OCI-LY1 (cell line): ENCODE data around the gene UPK1B.

Source experiments
- H2AFZ ChIP-seq: fragments of 200-600 bp; sonication (generic), shearing (Covaris generic); 2 replicates; pipeline ENCODE4 v1.6.0; 2014; ENCODE audit warnings: antibody characterized with exemption, mild to moderate bottlenecking, low read length
- H3F3A ChIP-seq: fragments of 200-600 bp; sonication (generic), shearing (Covaris generic); 2 replicates; pipeline ENCODE4 v1.6.0; 2014; ENCODE audit warnings: mild to moderate bottlenecking, antibody characterized with exemption, low read length, moderate library complexity; ENCODE audit not compliant: insufficient read depth
- H3K27ac ChIP-seq: fragments of 200-600 bp; sonication (generic); 2 replicates; pipeline ENCODE4 v1.5.1; 2014; ENCODE audit warnings: low read length, mixed run types, mild to moderate bottlenecking, low read depth; ENCODE audit not compliant: poor library complexity, severe bottlenecking
- H3K27me3 ChIP-seq: fragments of 200-600 bp; sonication (generic); 2 replicates; pipeline ENCODE4 v1.6.0; 2014; ENCODE audit warnings: antibody characterized with exemption, mild to moderate bottlenecking, low read length, moderate library complexity; ENCODE audit not compliant: insufficient read depth
- H3K36me3 ChIP-seq: fragments of 200-600 bp; sonication (generic); 2 replicates; pipeline ENCODE4 v1.6.1; 2014; ENCODE audit warnings: mild to moderate bottlenecking, antibody characterized with exemption, low read length, moderate library complexity, mixed read lengths; ENCODE audit not compliant: insufficient read depth
- H3K4me1 ChIP-seq: fragments of 200-600 bp; sonication (generic); 2 replicates; pipeline ENCODE4 v1.5.1; 2014; ENCODE audit warnings: mild to moderate bottlenecking, low read length, moderate library complexity; ENCODE audit not compliant: insufficient read depth, severe bottlenecking
- H3K4me2 ChIP-seq: fragments of 200-600 bp; sonication (generic), shearing (Covaris generic); 2 replicates; pipeline ENCODE4 v1.6.1; 2014; ENCODE audit warnings: low read length
- H3K4me3 ChIP-seq: fragments of 200-600 bp; sonication (generic); 2 replicates; pipeline ENCODE4 v1.5.1; 2014; ENCODE audit warnings: low read length, low read depth, mild to moderate bottlenecking, mixed read lengths; ENCODE audit not compliant: poor library complexity, severe bottlenecking
- H3K79me2 ChIP-seq: fragments of 200-600 bp; shearing (Covaris generic); 2 replicates; pipeline ENCODE4 v1.6.1; 2016; ENCODE audit warnings: mixed run types, low read length, mixed read lengths; ENCODE audit not compliant: insufficient read depth
- H3K9ac ChIP-seq: fragments of 200-600 bp; sonication (generic), shearing (Covaris generic); 2 replicates; pipeline ENCODE4 v1.6.1; 2014; ENCODE audit warnings: mild to moderate bottlenecking, low read length, mixed read lengths
- H3K9me2 ChIP-seq: fragments of 200-600 bp; sonication (generic), shearing (Covaris generic); 2 replicates; pipeline ENCODE4 v1.6.1; 2014; ENCODE audit warnings: low read depth, mild to moderate bottlenecking, low read length, mixed read lengths
- H3K9me3 ChIP-seq: fragments of 200-600 bp; shearing (Covaris generic); 2 replicates; pipeline ENCODE4 v1.6.1; 2014; ENCODE audit warnings: low read length, mixed read lengths
- H4K20me1 ChIP-seq: fragments of 200-600 bp; sonication (generic), shearing (Covaris generic); 2 replicates; pipeline ENCODE4 v1.6.0; 2016; ENCODE audit warnings: mild to moderate bottlenecking, low read length; ENCODE audit not compliant: insufficient read depth
- CTCF ChIP-seq: fragments of 200-600 bp; sonication (generic), shearing (Covaris generic); IDR thresholded peaks from 2 replicates; pipeline ENCODE4 v1.5.1; 2017; ENCODE audit warnings: mild to moderate bottlenecking, antibody characterized with exemption, low read length, moderate library complexity, mixed read lengths
- EZH2 ChIP-seq: fragments of 200-600 bp; sonication (generic), shearing (Covaris generic); IDR thresholded peaks from 2 replicates; pipeline ENCODE4 v1.8.0; 2017; ENCODE audit warnings: borderline replicate concordance, mixed run types, mild to moderate bottlenecking, antibody characterized with exemption, low read length, moderate library complexity, mixed read lengths

The UPK1B gene

GRCh38 chr3:119184796-119185570, 11.6 kb downstream of the UPK1B start:
- Histone ChIP-seq H3K36me3 (no peaks in the 10 kb centered on the region), H3K9ac (no peak overlapping the region), H3K9me2 (no peaks in the 10 kb centered on the region), H3F3A (no peaks in the 10 kb centered on the region), H3K27ac (no peak overlapping the region), H3K27me3 (no peaks in the 10 kb centered on the region), H2AFZ (no peak overlapping the region), H3K4me1 (no peaks in the 10 kb centered on the region), H3K4me3 (no peak overlapping the region), H4K20me1 (no peaks in the 10 kb centered on the region), H3K9me3 (no peaks in the 10 kb centered on the region), H3K79me2 (no peaks in the 10 kb centered on the region), H3K4me2 (no peak overlapping the region)
- no peak for TF ChIP-seq EZH2
- no peak for TF ChIP-seq CTCF

GRCh38 chr3:119187266-119187665, 13.9 kb downstream of the UPK1B start:
- TF ChIP-seq CTCF: no peak
- TF ChIP-seq EZH2: no peak
- no peak overlapping the region for H2AFZ ChIP-seq
- no peaks in the 10 kb centered on the region for H3K36me3 ChIP-seq
- H3K4me2 ChIP-seq: no peak overlapping the region
- no peaks in the 10 kb centered on the region for H3K27me3 ChIP-seq
- H3K27ac ChIP-seq: no peak overlapping the region
- no peaks in the 10 kb centered on the region for H3K9me3 ChIP-seq
- H3K4me1 ChIP-seq: no peaks in the 10 kb centered on the region
- H3F3A ChIP-seq: no peaks in the 10 kb centered on the region
- no peak overlapping the region for H3K9ac ChIP-seq
- no peaks in the 10 kb centered on the region for H4K20me1 ChIP-seq
- H3K9me2 ChIP-seq: no peaks in the 10 kb centered on the region
- no peaks in the 10 kb centered on the region for H3K79me2 ChIP-seq
- no peak overlapping the region for H3K4me3 ChIP-seq

GRCh38 chr3:119191800-119192199, 18.4 kb downstream of the UPK1B start:
- Histone ChIP-seq H3K27me3 (no peaks in the 10 kb centered on the region), H3F3A (no peaks in the 10 kb centered on the region), H3K9me2 (no peaks in the 10 kb centered on the region), H2AFZ (no peak overlapping the region), H3K79me2 (no peaks in the 10 kb centered on the region), H3K4me1 (no peaks in the 10 kb centered on the region), H4K20me1 (no peaks in the 10 kb centered on the region), H3K4me3 (no peak overlapping the region), H3K9me3 (no peaks in the 10 kb centered on the region), H3K36me3 (no peaks in the 10 kb centered on the region), H3K4me2 (no peak overlapping the region), H3K9ac (no peak overlapping the region), H3K27ac (no peak overlapping the region)
- no peak for TF ChIP-seq EZH2
- no peak for TF ChIP-seq CTCF
